Suppressor macrophage treated with lipopolysaccharide for 4 hours (primary cell): ENCODE measurements around the gene PLXNA3.

ENCODE experiments used
- DNase-seq: peaks from one replicate; pipeline ENCODE4 v3.0.0-alpha.2; 2020

The PLXNA3 gene

DNA sequence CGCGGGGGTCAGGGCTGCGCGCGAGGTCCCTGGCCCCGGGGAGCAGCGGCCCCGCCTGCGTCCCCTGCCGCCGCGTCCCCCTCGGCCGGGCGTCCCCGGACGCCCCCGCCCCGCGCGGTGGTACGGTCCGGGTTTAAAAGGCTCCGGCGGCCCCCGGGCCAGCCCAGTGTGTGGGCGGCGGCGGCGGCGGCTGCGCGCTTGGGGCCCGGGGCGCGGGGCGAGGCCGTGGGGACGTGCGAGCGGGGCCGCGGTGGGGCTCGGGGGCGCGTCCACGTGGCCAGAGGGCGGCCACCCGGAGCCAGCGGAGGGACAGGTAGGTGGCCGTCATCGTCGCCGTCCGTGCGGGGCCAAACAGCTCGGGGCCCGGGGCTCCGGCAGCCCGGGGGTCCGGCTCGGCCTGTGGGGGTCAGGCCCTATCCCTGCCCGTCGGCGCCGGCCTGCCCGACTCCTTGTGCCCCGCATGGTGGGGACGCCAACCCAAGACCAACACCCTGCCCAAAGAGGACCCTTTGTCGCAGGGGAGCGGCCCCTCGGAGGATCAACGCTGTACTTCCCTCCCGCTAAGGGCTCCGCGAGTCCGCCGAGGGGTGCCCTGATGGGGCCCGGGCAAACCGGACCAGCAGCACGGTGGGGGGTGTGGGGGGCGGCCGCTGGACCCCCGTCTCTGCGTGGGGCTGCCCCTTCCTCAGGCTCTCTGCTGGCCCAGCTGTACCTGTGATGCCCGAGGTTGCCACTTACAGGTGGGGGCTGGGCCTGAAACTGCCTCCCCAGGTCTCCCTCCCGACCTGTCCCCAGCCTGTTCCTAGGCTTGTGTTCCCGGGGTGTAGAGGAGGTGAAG is at the start of gene PLXNA3:
Gene PLXNA3, plus strand, starts transcription at position 166 of the 838 bp plus-strand sequence. CDS start 1,903 bp downstream, outside the sequence.
- DNase-seq, result peak; percentile 60

DNA sequence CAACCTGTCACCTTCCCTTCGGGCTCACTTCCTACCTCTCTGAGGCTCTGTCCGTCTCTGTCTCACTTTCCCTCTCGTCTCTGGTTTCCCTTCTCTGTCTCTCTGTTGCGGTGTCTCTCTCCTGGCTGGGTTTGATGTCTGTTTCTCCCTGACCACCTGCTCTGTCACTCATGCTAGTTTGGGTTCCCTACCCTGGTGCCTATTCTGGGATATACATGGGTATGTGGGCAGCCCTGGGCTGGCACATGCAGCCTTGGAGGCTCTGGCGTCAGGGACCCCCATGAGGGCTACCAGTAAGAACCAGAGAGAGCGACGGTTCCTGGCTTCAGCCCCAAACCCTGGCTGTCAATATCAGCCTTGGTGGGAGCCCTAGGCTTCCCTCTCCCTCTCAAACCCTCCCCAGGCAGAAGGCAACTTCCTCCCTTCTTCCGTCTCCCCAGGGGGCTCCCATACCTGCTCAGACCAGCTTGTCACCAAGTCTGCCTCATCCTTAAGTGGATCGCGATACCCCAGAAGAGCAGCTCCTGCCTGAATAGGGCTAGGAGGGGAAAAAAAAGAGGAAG is 49.3 kb upstream of the PLXNA3 start:
- DNase-seq, result no peak

DNA sequence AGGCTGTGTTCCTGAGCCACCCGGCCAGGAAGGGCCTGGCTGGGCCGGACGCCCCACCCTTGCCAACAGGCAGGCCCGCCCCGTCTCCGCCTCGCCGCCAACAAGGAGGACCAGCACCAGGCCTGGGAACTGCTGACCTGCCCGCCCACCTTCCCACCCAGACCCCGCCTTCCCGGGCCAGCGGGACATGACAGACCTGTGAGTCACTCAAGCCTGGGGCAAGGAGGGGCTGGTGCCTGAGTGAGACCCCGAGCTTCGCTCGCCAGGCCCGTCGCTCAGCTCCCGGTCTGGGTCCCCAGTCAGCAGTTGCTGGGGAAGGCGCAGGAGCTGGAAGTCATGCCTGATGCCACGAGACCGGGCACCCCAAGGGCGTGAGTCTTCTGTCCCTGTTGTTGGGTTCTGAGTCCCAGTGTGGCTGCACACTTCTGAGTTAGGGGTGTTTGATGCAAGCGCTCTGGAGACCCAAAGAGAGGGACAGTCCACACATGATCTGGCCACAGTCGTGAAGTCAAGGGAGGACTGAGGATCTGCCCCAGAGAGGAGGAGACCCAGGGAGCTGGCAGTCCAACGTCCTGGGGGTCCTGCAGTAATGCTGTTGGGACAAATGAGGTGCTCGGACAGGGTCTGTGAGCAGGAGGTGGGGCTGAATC is 48.7 kb upstream of the PLXNA3 start, which contains the start of gene DNASE1L1:
Gene DNASE1L1, minus strand, starts transcription at position 33 of the 650 bp plus-strand sequence. CDS start 3,686 bp downstream, outside the sequence.
- peak; percentile 91 for DNase-seq

DNA sequence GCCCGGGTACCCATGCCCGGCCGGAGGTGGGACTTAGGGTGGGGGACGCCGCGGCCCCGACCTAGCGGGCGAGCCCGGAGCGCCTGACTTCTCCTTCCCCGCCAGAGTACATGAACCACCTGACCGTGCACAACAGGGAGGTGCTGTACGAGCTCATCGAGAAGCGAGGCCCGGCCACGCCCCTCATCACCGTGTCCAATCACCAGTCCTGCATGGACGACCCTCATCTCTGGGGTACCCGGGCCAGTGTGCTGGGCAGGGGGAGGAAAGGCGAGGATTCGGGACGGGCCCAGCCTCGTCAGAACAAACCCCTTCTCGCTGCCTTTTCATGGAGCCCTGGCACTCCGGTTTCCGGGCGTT is 46.1 kb upstream of the PLXNA3 start:
- peak; percentile 25 for DNase-seq

DNA sequence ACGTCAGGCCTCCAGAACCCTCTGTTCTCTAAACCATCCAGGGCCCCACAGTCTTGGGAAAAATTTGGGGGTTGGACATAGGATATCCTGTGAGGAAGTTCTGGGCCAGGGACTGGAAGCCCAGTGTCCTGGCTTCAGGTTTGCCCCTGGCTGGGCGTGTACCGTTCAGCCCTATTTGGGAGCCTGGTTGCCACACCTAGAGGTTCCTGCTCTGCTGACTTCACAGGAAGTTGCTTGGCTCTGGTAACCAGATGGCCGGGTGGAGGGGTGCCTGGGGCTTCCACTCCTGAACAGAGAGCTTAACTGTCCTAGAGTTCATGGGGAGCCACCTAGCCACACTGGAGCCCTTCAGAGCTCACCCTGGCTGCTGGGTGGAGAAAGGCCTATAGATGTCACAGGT is 45.6 kb upstream of the PLXNA3 start:
- peak; percentile 11 for DNase-seq

DNA sequence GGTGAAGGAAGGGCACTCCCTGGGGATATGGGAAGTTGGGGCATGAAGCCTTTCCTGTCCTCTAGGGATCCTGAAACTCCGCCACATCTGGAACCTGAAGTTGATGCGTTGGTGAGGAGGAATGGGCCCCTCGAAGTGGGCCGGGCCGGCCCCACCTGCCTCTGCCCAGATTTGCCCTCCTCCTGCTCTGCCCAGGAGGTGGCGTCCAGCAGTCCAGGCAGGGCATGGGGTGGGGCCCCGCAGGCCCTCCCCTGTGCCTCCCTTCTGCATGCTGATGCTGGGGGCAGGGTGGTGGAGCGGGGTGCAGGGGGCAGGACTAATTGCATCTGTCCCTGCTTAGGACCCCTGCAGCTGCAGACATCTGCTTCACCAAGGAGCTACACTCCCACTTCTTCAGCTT is 44.9 kb upstream of the PLXNA3 start:
- DNase-seq, result no peak

DNA sequence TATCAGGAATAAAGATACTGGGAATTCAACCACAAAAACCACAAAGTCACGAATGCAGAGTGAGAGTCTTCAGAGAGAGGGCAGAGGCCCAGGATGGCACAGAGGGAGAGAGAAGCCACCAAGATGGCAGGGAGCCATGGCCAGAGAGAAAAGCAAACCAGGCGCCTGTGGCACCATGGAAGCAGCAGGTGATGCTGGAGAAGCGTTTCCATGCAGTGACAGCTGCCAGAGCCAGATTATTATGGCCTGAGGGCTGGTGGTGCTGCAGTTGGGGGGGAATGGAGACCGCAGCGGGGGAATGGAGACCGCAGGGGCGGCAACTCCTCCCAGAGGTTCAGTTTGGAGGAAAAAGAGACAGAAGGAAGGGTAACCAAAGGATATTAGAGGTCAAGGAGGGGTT is 40.9 kb upstream of the PLXNA3 start:
- no peak for DNase-seq

DNA sequence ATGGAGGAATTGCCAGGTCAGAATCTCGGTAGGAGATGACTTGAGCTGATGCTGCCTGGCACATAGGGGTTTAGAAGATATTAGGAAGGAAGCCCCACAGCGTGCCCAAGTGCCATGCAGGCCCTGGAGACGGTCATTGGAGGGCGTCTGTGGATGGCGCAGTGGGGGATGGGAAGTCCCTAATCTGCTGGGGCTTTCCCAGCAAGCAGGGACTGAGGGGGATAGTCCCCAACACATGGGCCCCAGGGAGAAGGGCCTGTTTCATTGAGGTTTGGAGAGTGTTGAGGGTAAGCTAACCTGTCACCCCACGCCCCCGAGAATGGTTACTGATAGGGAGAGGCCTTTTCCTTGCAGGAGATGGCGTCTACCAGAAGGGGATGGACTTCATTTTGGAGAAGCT is 38.9 kb upstream of the PLXNA3 start:
- DNase-seq, result no peak

DNA sequence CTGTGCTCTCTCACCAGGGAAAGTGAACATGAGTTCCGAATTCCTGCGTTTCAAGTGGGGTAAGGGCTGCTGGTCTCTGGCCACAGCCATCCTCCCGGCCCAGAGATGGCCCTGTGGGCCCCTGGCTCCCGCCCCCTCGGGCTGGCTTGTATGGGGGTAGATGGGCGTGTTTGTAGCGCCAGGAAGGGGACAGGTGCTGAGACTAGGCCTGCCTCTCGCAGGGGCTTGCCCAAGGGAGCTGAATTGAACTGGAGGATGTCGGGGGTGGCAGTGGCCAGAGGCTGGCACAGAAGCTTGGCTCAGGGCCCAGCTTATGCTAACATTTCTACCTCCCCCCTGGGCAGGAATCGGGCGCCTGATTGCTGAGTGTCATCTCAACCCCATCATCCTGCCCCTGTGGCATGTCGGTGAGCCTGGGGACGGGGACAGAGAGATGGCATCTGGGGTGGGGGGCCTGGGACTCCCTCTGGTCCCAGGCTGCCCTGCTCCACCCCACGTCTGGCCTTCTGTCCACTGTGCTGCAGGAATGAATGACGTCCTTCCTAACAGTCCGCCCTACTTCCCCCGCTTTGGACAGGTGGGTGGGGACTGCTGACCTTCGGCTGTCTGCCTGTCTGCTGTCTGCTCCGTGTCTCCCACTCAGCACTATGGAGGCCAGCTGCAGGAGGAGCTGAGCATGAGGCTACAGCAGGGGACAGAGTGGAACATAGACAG is 38.2 kb upstream of the PLXNA3 start:
- DNase-seq, result no peak

DNA sequence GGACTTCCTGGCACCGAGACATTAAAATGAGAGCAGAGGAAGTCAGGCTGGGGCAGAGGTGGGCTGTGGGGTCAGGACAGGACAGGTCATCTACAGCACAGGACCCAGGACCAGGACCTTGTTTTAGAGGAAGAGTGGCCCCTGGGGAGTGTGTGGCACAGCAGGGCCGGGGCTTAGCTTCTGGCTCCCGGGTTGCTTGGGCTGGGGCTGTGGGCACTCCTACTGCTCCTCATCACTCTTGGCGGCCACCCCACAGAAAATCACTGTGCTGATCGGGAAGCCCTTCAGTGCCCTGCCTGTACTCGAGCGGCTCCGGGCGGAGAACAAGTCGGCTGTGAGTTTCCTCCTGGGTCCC is 37.7 kb upstream of the PLXNA3 start:
- DNase-seq, result no peak

DNA sequence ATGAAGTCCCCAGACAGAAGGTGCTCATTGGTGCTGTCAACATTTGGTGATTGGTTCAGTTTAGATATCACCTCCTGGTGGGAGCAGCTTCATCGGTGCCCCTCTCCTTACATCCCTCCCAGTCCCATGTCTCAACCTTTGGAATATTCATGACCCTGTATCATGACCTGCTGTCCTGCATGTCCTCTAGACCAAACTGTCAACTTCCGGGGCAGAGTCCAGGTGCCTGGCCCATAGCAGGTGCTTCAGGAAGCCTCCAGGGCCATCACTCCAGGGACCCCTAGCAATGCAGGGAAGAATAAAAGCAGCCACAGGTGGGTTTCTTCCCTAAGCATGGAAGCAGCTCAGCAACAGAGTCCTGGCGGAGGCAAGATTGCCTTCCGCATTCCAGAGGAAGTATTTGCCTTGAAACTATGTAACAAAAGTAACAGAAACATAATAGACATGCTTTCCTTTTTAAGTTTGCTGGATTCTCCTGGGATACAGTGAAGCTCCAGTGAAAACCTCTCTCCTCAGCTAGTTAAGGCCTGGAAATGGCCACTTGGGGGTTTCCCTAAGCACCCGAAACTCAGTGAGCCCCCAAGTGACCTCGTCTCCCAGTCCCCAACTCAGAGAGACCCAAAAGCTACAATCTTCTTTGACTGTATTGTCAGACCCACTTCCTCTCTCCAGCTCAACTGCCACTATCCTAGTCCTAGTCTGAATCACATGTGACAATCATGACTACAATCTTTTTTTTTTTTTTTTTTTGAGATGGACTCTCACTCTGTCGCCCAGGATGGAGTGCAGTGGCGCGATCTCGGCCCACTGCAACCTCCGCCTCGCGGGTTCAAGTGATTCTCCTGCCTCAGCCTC is 30.9 kb upstream of the PLXNA3 start:
- DNase-seq, result peak; percentile 44

DNA sequence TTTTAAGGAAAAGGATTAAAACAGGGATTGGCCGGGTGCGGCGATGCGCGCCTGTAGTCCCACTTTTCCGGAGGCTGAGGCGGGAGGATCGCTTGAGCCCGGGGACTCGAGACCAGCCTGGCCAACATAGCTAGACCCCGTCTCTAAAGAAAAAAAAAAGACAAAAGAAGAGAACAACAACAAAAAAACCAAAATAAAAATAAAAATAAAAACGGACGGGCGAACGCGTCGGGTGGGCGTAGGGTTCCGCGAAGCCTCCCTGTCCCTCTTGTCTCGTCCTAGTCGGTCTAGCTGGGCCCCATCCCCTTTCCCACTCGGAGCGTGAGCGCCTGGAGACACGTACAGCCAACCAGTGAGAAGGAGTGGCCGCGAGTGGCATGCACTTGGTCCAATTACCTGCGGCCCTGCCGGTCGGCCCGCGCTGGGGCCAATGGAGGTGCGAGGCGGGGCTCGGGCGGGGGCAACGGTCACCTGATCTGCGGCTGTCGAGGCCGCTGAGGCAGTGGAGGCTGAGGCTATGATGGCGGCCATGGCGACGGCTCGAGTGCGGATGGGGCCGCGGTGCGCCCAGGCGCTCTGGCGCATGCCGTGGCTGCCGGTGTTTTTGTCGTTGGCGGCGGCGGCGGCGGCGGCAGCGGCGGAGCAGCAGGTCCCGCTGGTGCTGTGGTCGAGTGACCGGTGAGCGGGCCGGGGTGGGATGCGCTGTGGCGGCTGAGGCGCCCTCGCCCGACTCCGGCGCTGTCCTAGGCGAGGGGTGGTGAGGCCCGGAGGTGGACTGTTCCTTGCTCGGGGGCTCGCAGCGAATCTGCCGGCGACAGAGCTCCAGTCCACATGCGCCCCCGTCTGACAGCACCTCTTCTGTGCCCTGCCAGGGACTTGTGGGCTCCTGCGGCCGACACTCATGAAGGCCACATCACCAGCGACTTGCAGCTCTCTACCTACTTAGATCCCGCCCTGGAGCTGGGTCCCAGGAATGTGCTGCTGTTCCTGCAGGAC is 29.6 kb upstream of the PLXNA3 start, which contains the start of gene ATP6AP1:
Gene ATP6AP1, plus strand, starts transcription at position 502 of the 996 bp plus-strand sequence. Its CDS starts 16 bp downstream, at position 518.
- peak; percentile 93 for DNase-seq

DNA sequence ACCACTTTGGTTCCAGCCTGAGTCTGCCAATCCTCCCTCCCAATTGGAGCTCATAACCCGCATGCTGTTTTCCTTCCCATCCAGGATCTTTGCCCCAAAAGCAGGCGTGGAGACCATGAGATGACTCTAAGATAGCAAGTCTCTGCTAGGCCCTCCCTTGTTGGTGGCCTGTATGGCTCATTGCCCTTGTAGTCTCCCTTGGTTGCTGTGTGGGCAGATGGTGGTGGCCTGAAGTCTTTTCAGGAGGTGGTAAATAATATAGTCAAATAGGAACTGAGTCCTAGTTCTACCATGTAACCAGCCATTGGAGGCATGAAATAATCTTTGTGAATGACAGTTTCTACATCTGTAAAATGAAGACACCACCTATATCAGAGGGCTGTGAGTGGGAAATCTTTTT is 28.4 kb upstream of the PLXNA3 start:
- peak; percentile 47 for DNase-seq

DNA sequence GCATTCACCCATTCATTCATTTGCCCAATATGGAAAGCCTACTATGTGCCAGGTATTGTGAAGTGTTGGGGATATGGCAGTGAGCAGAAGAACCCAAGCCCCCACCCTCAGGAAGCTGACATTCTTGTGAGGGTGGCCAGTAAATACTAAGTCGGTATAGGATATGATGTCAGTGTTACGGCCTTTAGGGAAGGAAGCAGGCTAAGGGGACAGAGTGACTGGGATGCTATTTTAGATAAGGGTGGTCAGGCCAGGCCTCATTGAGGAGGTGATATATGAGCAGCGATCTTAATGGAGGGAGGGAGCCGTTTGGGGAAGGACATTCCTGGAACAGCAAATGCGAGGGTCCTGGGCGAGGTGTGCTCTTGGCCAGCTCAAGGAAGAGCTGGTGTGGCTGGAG is 27.6 kb upstream of the PLXNA3 start:
- DNase-seq, result peak; percentile 53

DNA sequence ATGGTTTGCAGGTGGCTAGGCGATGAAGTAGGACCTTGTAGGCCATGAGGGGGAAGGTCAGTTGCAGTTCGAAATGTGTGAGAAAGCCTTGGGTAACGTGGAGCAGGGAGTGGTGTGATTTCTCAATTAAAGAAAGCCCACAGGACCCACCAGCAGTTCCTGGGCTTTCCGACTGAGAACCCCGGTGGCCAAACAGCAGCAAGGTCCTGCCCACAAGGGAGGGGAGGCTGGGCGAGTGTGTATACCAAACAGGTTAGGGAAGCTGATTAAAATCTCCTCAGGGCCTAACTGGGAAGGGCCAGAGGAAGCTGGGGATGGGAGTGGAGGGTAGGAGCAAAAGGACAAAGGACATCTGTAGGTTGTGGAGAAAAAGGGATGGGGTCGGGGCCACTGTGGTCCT is 27.2 kb upstream of the PLXNA3 start:
- peak; percentile 78 for DNase-seq

DNA sequence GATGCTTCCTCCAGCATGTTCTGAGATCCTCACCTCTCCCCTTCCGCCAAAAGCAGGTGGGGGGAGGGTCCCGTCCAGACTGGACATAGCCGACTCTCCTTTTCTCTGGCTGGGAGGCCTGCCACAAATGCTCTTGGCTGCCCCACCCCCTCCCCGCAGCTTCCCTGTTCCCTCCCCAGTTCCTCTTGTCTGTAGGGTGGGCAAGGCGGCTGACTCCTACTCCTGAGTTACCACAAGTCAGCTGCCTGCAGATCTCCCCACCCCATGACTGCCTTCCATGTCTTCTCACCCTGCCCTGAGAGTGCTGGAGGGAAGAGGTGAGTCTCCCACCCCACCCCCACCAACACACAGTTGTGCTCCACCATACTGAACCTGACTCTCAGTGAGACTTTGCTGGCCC is 26.7 kb upstream of the PLXNA3 start:
- peak; percentile 66 for DNase-seq

DNA sequence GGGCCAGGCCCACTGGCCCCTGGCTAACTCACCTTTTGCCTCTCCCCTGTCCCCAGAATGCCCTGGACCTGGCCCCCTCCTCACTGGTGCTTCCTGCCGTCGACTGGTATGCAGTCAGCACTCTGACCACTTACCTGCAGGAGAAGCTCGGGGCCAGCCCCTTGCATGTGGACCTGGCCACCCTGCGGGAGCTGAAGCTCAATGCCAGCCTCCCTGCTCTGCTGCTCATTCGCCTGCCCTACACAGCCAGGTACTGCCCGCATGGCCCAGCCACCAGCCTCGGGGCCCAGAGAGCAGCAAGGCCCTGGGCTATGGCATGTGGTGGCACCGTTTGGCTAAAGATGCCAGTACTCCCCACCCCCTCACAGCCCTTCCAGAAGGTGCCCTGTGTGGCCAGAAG is 25.9 kb upstream of the PLXNA3 start:
- DNase-seq, result no peak

DNA sequence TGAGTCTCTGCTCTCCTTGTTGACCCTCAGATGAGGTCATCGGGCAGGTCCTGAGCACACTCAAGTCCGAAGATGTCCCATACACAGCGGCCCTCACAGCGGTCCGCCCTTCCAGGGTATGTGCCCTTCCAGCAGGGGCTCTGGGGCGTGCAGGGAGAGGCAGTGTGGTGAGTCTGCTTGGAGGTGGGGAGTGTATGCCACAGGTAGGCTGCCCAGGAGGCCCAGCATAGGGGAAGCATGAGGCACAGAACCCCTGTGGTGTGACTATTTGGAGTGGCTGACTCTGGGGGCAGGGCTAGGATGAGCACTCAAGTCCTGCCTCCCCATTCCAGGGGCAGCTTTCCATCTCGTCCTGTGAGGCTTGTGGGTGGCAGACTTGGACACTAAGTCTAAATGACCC is 24.5 kb upstream of the PLXNA3 start:
- DNase-seq, result no peak

DNA sequence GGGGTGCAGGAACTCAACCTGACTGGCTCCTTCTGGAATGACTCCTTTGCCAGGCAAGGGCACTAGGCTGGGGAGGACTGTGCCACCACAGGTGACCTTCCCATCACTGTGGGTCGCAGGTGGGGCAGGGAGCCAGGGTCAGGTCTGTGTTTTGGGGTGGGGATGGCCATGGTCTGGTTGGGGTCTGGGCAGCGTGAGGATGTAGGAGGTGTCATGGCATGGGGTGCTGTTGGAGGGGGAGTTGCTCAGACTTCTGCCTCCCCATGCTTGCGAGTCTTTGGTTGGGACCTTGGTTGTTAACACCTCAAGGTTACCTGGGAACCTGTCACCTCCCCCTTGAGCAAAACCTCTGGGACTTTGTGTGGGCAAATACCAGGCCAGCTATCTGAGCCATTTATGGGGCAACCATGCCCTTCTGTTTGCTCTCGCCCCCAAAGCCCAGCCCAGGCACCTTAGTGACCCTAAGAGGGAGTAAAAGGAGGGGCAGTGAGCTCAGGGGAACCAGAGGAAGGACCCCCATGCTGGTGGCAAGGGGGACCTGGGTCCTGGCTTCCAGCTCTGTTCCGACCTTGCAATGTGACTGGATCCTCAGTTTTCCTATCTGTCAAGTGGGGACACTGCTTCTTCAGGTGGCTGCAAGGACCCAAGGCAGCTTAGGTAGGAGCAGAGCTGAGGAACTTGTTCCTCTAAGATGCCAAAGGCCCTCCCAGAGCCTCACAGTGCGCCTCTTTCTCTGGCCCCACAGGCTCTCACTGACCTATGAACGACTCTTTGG is 23.5 kb upstream of the PLXNA3 start:
- DNase-seq, result no peak

DNA sequence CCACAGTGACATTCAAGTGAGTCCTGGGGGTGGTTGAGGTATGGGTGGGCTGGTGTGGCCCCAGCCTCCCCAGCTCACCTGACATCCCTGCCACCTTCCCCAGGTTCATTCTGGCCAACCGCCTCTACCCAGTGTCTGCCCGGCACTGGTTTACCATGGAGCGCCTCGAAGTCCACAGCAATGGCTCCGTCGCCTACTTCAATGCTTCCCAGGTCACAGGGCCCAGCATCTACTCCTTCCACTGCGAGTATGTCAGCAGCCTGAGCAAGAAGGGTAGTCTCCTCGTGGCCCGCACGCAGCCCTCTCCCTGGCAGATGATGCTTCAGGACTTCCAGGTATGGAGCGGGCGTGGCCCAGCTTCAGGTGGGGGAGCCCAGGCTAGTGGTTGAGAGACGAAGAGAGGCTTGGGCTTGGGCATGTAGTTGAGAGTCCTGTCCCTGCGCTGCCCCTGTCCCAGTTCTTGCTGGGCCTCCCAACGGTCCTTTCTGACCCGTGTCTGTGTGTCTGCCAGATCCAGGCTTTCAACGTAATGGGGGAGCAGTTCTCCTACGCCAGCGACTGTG is 22.8 kb upstream of the PLXNA3 start:
- no peak for DNase-seq
